ENCODE measurements around the gene KLC3.
"Not testable (repeated sequence)": the region's sequence is repeated elsewhere in the genome, so short reads cannot be mapped to it uniquely, and the experiment has no call there.

The KLC3 gene

DNA sequence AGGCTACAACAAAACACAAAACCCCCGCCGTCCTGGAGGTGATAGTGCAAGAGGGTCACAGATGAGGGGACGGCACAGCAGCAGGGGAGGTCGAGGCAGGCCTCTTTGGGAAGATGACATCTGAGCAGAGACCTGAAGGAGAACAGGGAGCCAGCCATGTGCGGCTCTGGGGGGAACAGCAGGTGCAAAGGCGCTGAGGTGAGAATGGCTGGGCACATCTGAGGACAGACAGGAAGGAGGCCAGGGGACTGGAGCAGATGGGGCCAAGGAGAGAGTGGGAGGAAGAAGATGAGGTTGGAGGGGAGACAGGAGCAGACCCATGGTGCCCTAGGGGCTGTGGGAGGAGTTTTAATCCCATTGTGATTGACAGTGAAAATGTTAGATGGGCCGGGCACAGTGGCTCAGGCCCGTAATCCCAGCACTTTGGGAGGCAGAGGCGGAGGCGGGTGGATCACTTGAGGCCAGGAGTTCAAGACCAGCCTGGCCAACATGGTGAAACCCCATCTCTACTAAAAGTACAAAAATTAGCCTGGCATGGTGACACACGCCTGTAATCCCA is 16.1 kb upstream of the KLC3 start:
- no peak for FAIRE-seq
- TF ChIP-seq SPI1 (IDR thresholded peaks at IDR 0.05; ENCODE audit: low read depth, low read length) (no peak), POLR2AphosphoS5 (IDR thresholded peaks at IDR 0.05; ENCODE audit: low read depth, low read length) (no peak), POLR2A (IDR thresholded peaks at IDR 0.05; ENCODE audit: low read depth, low read length) (no peak), POU2F2 (IDR thresholded peaks at IDR 0.05; ENCODE audit: low read depth, low read length) (no peak)

DNA sequence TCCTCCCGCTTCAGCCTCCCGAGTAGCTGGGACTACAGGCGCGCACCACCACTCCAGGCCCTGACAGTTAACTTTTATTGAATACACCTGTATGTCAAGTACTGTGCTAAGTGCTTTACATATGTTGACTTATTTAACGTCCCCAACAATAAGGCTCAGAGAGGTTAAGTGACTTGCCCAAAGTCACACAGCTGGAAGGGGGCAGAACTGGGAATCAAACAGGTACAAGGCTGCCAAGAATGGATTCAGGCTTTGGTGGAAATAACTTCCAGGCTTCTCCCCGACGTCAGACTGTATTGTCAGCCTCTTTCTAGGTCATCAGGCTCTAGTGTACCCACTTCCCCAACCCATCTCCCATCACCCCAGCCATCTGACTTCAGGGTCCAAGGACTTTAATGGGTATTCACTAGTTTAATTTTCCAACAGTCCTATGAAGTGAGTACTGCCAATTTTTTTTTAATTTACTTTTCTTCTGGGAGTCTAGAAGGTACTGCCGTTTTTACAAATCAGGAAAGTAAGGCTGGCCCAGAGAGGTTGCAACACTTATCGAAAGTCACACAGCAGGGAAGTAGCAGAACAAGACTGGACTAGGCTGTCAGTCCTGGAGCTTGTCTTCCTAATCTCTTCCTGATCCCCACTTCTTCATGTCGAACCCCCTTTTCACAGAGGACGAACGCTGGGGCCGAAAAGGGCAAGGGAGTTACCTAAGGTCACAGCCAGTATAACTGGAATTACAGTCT is 13.0 kb upstream of the KLC3 start:
- TF ChIP-seq POU2F2 (IDR thresholded peaks at IDR 0.05; ENCODE audit: low read depth, low read length) (no peak), SPI1 (IDR thresholded peaks at IDR 0.05; ENCODE audit: low read depth, low read length) (no peak), TAF1 (IDR thresholded peaks at IDR 0.05; ENCODE audit: low read depth, low read length) (no peak), PAX5 (IDR thresholded peaks at IDR 0.05; ENCODE audit: insufficient read depth, low read length, severe bottlenecking) (no peak), POLR2AphosphoS5 (IDR thresholded peaks at IDR 0.05; ENCODE audit: low read depth, low read length) (no peak), POLR2A (IDR thresholded peaks at IDR 0.05; ENCODE audit: low read depth, low read length) (no peak)
- FAIRE-seq, result no peak

More for the DNA sequence above, 16.1 kb upstream of the KLC3 start:
- DNase-seq (ENCODE audit: insufficient read length, low spot score), result no peak

DNA sequence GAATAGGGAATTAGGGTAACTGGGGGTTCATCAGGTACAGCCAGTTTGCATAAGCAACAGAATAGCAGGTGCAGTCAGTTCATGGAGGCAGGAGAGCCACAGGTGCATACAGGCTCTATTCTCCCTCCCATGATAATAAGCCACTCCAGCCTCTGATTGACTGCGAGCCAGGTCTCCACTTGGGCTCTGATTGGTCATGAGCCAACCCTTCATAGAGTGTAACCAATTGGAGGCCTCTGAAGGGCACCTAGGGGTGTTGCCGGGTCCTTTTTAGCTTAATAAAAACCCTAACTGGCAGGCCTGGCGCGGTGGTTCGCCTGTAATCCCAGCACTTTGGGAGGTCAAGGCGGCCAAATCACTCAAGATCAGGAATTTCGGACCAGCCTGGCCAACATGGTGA is 9.1 kb upstream of the KLC3 start:
- TF ChIP-seq TAF1 (IDR thresholded peaks at IDR 0.05; ENCODE audit: low read depth, low read length) (no peak), POLR2AphosphoS5 (IDR thresholded peaks at IDR 0.05; ENCODE audit: low read depth, low read length) (no peak), SPI1 (IDR thresholded peaks at IDR 0.05; ENCODE audit: low read depth, low read length) (no peak), POU2F2 (IDR thresholded peaks at IDR 0.05; ENCODE audit: low read depth, low read length) (no peak), PAX5 (IDR thresholded peaks at IDR 0.05; ENCODE audit: insufficient read depth, low read length, severe bottlenecking) (no peak), POLR2A (IDR thresholded peaks at IDR 0.05; ENCODE audit: low read depth, low read length) (no peak)
- FAIRE-seq (no peak), DNase-seq (ENCODE audit: insufficient read length, low spot score) (no peak)

More for the DNA sequence above, 13.0 kb upstream of the KLC3 start:
- no peak for DNase-seq (ENCODE audit: insufficient read length, low spot score)

DNA sequence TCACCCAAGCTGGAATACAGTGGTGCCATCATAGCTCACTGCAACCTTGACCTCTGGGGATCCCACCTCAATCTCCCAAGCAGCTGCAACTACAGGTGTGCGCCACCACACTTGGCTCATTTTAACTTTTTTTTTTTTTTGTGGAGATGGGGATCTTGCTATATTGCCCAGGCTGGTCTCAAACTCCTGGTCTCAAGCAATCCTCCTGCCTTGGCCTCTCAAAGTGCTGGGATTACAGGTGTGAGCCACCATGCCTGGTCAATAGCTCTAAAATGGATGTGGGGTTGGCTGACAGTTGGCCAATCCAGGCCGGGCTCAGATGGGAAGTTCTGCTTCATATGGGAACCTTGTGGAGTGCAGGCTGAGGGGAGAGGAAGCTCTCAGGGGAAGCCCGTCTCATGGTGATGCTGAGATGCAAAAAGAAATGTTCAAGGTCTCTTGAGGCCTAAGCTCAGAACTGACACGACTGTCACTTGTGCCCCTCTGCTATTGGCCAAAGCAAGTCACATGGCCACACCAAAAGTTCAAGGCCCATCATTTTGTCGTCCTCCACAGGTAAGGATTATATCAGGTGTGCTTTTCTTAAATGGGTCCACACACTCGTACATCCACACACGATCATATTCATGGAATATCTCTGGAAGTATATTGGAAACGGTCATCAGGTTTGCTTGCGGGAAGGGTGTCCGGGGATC is 6.8 kb upstream of the KLC3 start:
- FAIRE-seq (no peak), DNase-seq (ENCODE audit: insufficient read length, low spot score) (no peak)
- TF ChIP-seq SPI1 (IDR thresholded peaks at IDR 0.05; ENCODE audit: low read depth, low read length) (no peak), POLR2A (IDR thresholded peaks at IDR 0.05; ENCODE audit: low read depth, low read length) (no peak), TAF1 (IDR thresholded peaks at IDR 0.05; ENCODE audit: low read depth, low read length) (no peak), POLR2AphosphoS5 (IDR thresholded peaks at IDR 0.05; ENCODE audit: low read depth, low read length) (no peak), POU2F2 (IDR thresholded peaks at IDR 0.05; ENCODE audit: low read depth, low read length) (no peak), PAX5 (IDR thresholded peaks at IDR 0.05; ENCODE audit: insufficient read depth, low read length, severe bottlenecking) (no peak)

DNA sequence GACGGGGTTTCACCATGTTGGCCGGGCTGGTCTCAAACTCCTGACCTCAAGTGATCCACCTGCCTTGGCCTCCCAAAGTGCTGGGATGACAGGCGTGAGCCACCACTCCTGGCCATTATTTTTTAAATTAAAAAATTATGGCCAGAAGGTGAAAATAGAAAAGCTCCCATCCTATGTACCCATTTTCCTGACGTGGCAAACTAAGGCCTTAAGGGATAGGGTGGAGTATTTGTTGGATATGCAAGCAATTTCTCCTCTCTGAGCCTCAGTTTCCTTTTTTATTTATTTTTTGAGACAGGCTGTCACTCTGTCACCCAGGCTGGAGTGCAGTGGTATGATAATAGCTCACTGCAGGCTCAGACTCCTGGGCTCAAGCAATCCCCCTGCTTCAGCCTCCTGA is 5.7 kb upstream of the KLC3 start:
- FAIRE-seq; DNase-seq (ENCODE audit: insufficient read length, low spot score): not testable (repeated sequence)

DNA sequence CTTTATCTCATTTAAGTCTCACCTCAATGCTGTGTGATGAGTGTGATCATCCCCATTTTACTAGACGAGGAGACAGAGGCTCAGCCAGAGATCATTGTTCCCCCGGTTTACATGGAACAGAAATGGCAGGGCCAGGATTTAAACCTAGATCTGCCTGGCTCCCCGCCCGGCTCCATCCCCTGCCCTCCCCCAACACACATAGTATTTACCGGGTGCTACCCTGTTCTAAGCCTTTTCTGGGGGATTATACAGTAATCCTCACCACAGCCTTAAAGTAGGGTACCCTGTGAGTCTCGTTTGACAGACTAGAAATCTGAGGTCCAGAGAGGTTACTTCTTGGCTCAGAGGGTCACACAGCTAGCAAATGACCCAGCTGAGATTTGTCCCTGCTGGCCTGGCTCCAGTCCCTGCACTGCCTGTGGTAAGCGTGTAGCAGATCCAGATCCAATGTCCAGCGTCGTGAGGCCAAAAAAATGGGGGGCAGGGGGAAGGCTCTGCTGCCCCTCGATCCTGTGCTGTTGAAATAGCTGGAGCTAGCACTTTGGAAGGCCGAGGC is 3.8 kb upstream of the KLC3 start:
- FAIRE-seq (no peak), DNase-seq (ENCODE audit: insufficient read length, low spot score) (no peak)
- TF ChIP-seq POU2F2 (IDR thresholded peaks at IDR 0.05; ENCODE audit: low read depth, low read length), result no peak
- no peak for TF ChIP-seq SPI1 (IDR thresholded peaks at IDR 0.05; ENCODE audit: low read depth, low read length)
- no peak for TF ChIP-seq TAF1 (IDR thresholded peaks at IDR 0.05; ENCODE audit: low read depth, low read length)
- no peak for TF ChIP-seq PAX5 (IDR thresholded peaks at IDR 0.05; ENCODE audit: insufficient read depth, low read length, severe bottlenecking)
- no peak for TF ChIP-seq POLR2A (IDR thresholded peaks at IDR 0.05; ENCODE audit: low read depth, low read length)
- TF ChIP-seq POLR2AphosphoS5 (IDR thresholded peaks at IDR 0.05; ENCODE audit: low read depth, low read length), result no peak

DNA sequence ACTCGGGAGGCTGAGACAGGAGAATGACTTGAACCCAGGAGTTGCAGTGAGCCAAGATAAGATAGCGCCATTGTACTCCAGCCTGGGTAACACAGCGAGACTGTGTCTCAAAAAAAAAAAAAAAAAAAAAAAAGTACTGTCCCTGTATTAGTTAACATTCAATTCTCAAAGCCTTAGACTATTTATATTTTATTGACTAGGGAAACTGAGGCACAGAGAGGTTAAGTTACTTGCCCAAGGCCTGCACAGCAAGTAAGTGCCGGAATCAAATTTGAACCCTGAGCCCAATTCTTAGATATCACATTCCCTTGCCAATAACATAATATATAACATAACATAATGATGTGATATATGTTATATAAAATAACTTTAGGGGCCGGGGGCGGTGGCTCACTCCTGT is 921 bp upstream of the KLC3 start:
- DNase-seq (ENCODE audit: insufficient read length, low spot score) (no peak), FAIRE-seq (no peak)
- TF ChIP-seq POU2F2 (IDR thresholded peaks at IDR 0.05; ENCODE audit: low read depth, low read length), result no peak
- no peak for TF ChIP-seq TAF1 (IDR thresholded peaks at IDR 0.05; ENCODE audit: low read depth, low read length)
- no peak for TF ChIP-seq POLR2A (IDR thresholded peaks at IDR 0.05; ENCODE audit: low read depth, low read length)
- no peak for TF ChIP-seq PAX5 (IDR thresholded peaks at IDR 0.05; ENCODE audit: insufficient read depth, low read length, severe bottlenecking)
- TF ChIP-seq POLR2AphosphoS5 (IDR thresholded peaks at IDR 0.05; ENCODE audit: low read depth, low read length), result no peak
- TF ChIP-seq SPI1 (IDR thresholded peaks at IDR 0.05; ENCODE audit: low read depth, low read length), result no peak

DNA sequence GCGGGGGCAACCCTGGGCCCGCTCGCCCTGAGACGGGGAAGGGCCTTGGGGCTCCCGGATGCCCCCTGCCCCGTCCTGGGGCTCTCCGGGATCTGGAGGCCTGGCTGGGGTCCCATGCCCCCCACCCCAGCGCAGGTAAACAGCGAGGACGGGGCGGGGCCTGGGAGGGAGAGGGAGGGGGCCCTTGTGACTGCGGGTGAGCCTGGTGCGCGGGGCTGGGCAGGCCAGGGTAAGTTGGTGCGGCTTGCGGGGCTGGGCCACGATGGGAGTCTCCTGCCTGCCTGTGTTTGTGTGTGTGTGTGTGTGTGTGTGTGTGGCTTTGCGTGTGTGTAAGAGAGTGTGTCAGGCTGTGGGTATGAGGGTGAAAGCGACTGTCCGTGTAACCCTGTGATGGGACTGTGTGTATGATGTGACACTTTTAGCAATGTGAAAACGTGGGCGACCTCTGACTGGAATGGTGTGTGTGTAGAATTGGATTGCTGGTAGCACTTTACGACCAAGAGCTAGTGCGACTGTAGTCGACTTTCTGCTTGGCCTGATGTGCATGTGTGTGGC is 426 bp downstream of the KLC3 start:
- no peak for TF ChIP-seq POLR2A (IDR thresholded peaks at IDR 0.05; ENCODE audit: low read depth, low read length)
- no peak for TF ChIP-seq TAF1 (IDR thresholded peaks at IDR 0.05; ENCODE audit: low read depth, low read length)
- TF ChIP-seq SPI1 (IDR thresholded peaks at IDR 0.05; ENCODE audit: low read depth, low read length), result no peak
- TF ChIP-seq PAX5 (IDR thresholded peaks at IDR 0.05; ENCODE audit: insufficient read depth, low read length, severe bottlenecking), result no peak
- no peak for TF ChIP-seq POLR2AphosphoS5 (IDR thresholded peaks at IDR 0.05; ENCODE audit: low read depth, low read length)
- TF ChIP-seq POU2F2 (IDR thresholded peaks at IDR 0.05; ENCODE audit: low read depth, low read length), result no peak
- peak; percentile 74 for FAIRE-seq
- DNase-seq (ENCODE audit: insufficient read length, low spot score), result no peak

DNA sequence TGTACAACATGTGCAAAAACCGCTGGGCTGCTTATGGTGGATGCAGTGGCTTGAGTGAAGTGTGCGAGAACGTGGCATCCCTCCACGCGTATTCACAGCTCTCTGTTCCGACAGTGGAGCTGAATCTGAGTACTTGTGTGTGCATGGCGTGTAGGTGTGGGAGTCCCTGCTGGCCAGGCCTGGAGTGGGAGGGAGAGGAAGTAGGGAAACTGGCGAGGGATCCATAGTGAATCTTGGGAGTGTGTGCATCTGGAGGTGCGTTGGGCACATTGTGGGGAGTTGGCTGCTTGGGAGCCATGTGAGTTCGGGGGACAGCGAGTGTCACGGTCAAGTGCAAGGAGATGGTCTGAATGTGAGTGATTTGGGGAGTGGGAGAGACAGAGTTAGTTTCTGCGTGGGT is 2.4 kb downstream of the KLC3 start:
- TF ChIP-seq POLR2AphosphoS5 (IDR thresholded peaks at IDR 0.05; ENCODE audit: low read depth, low read length), result no peak
- no peak for TF ChIP-seq SPI1 (IDR thresholded peaks at IDR 0.05; ENCODE audit: low read depth, low read length)
- TF ChIP-seq PAX5 (IDR thresholded peaks at IDR 0.05; ENCODE audit: insufficient read depth, low read length, severe bottlenecking), result no peak
- TF ChIP-seq POU2F2 (IDR thresholded peaks at IDR 0.05; ENCODE audit: low read depth, low read length), result no peak
- TF ChIP-seq TAF1 (IDR thresholded peaks at IDR 0.05; ENCODE audit: low read depth, low read length), result no peak
- TF ChIP-seq POLR2A (IDR thresholded peaks at IDR 0.05; ENCODE audit: low read depth, low read length), result no peak
- no peak for DNase-seq (ENCODE audit: insufficient read length, low spot score)
- no peak for FAIRE-seq

Measured in GM12891 (cell line).